HepG2 (cell line): ENCODE results near the gene SOX12. TPM values are rescaled to one million over a fixed set of nuclear protein-coding genes. Genes with fewer than 3 reads are reported as not detected.
A peak's percentile ranks its signal among the peaks of the same experiment; 100 is the strongest.

Experiments
- ATRX ChIP-seq: sonication (generic); formaldehyde crosslinking; IDR thresholded peaks from 2 replicates; pipeline ENCODE4 v1.4.0; 2020; ENCODE audit warnings: missing genetic modification reagents, borderline replicate concordance
- CBX1 ChIP-seq: IDR thresholded peaks from one replicate; pipeline ENCODE4 v1.6.1; 2016; ENCODE audit warnings: antibody characterized with exemption, low read depth
- GABPA ChIP-seq, 2 experiments: IDR thresholded peaks; 2 replicates each; pipeline ENCODE4 v1.6.1; 2011 to 2016; ENCODE audit warnings: low read depth in 2 of 2, low read length in 1 of 2, missing biosample characterization in 1 of 2, missing genetic modification characterization in 1 of 2
- MBD4 ChIP-seq: IDR thresholded peaks from 2 replicates; pipeline ENCODE4 v1.6.1; 2012; ENCODE audit warnings: low read length, inconsistent platforms, borderline replicate concordance
- NFE2L2 ChIP-seq: fragments of 150-350 bp; IDR thresholded peaks from 2 replicates; pipeline ENCODE4 v1.6.1; 2014; ENCODE audit warnings: low read length
- NFKBIZ ChIP-seq: IDR thresholded peaks from 2 replicates; pipeline ENCODE4 v1.6.1; 2018; ENCODE audit warnings: missing genetic modification reagents, missing compliant biosample characterization
- NR1H2 ChIP-seq: sonication (generic); formaldehyde crosslinking; IDR thresholded peaks from 2 replicates; pipeline ENCODE4 v1.8.1; 2022; ENCODE audit warnings: low read depth, missing genetic modification reagents, borderline replicate concordance
- SNAPC4 ChIP-seq: sonication (generic); formaldehyde crosslinking; IDR thresholded peaks from 2 replicates; pipeline ENCODE4 v1.4.0; 2020; ENCODE audit warnings: mild to moderate bottlenecking, missing genetic modification reagents
- SP5 ChIP-seq: IDR thresholded peaks from 2 replicates; pipeline ENCODE4 v1.6.1; 2016; ENCODE audit warnings: low read depth, borderline replicate concordance
- THYN1 ChIP-seq: sonication (generic); formaldehyde crosslinking; IDR thresholded peaks from 2 replicates; pipeline ENCODE4 v1.8.1; 2023; ENCODE audit warnings: low read depth, mild to moderate bottlenecking, moderate library complexity, missing genetic modification reagents, borderline replicate concordance
- ZNF121 ChIP-seq: sonication (generic); formaldehyde crosslinking; IDR thresholded peaks from 2 replicates; pipeline ENCODE4 v1.5.0; 2020; ENCODE audit warnings: mild to moderate bottlenecking, missing genetic modification reagents
- ZNF720 ChIP-seq: sonication (generic); formaldehyde crosslinking; IDR thresholded peaks from 2 replicates; pipeline ENCODE4 v1.4.0; 2020; ENCODE audit warnings: missing genetic modification reagents
- polyA plus RNA-seq, 8 experiments: library from polyadenylated mRNA; depleted of rRNA in 3 of 8; stranded (reverse) in 7 of 8; unstranded in 1 of 8; fragments of >200 nt; fragmentation: Illumina TruSeq in 4 of 8; extraction: Trizol in 4 of 8; gene quantifications; 2 replicates each; pipeline versions ENCODE4 v1.2.1 to v1.2.3, GENCODE V29; 2011 to 2016; ENCODE audit warnings: low read depth in 4 of 8, missing spikeins in 1 of 8, mixed read lengths in 1 of 8; ENCODE audit not compliant: insufficient read depth in 1 of 8
- total RNA-seq, 5 experiments: library from RNA; depleted of rRNA; stranded (reverse); fragments of >200 nt; fragmentation: Illumina TruSeq; extraction: Trizol; gene quantifications; 2 replicates each; pipeline ENCODE4 v1.2.3, GENCODE V29; 2016; ENCODE audit warnings: low read depth in 1 of 5
- TF ChIP-seq, protein P1 (sequence below): sonication (generic); formaldehyde crosslinking; IDR thresholded peaks from 2 replicates; pipeline ENCODE4 v1.4.0; 2020; ENCODE audit warnings: mild to moderate bottlenecking, missing genetic modification reagents
- TF ChIP-seq, protein P2 (sequence below): sonication (generic); formaldehyde crosslinking; conservative IDR thresholded peaks from 2 replicates; pipeline ENCODE4 v1.8.0; 2022; ENCODE audit warnings: missing genetic modification reagents
- TF ChIP-seq, protein P3 (sequence below): sonication (generic); formaldehyde crosslinking; IDR thresholded peaks from 2 replicates; pipeline ENCODE4 v1.4.0; 2020; ENCODE audit warnings: missing genetic modification reagents, mild to moderate bottlenecking, borderline replicate concordance
- TF ChIP-seq, protein P4 (sequence below): sonication (generic); formaldehyde crosslinking; IDR thresholded peaks from 2 replicates; pipeline ENCODE4 v1.5.0; 2020; ENCODE audit warnings: mild to moderate bottlenecking, missing genetic modification reagents, moderate library complexity

SOX12 gene
- total and polyA plus RNA-seq, 2 of the 13 experiments (the other 11 are each of a cell fraction or from before 2014, with no cell fraction given), result 10.0 to 18.7 TPM

GRCh38 chr20:348972-349841, 23.9 kb downstream of the SOX12 start (continued):
- TF ChIP-seq CBX1, result no peak
- TF ChIP-seq, protein P1, sequence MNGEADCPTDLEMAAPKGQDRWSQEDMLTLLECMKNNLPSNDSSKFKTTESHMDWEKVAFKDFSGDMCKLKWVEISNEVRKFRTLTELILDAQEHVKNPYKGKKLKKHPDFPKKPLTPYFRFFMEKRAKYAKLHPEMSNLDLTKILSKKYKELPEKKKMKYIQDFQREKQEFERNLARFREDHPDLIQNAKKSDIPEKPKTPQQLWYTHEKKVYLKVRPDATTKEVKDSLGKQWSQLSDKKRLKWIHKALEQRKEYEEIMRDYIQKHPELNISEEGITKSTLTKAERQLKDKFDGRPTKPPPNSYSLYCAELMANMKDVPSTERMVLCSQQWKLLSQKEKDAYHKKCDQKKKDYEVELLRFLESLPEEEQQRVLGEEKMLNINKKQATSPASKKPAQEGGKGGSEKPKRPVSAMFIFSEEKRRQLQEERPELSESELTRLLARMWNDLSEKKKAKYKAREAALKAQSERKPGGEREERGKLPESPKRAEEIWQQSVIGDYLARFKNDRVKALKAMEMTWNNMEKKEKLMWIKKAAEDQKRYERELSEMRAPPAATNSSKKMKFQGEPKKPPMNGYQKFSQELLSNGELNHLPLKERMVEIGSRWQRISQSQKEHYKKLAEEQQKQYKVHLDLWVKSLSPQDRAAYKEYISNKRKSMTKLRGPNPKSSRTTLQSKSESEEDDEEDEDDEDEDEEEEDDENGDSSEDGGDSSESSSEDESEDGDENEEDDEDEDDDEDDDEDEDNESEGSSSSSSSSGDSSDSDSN (CRISPR knock-in tag), result 0 out of 2 replicates have a peak, but pooled peaks have one; percentile 43
- no peak for TF ChIP-seq MBD4
- no peak for TF ChIP-seq SP5 (CRISPR knock-in tag)
- TF ChIP-seq SNAPC4 (CRISPR knock-in tag), result no peak
- TF ChIP-seq NFE2L2, result no peak
- TF ChIP-seq ATRX (CRISPR knock-in tag), result no peak
- TF ChIP-seq, protein P2, sequence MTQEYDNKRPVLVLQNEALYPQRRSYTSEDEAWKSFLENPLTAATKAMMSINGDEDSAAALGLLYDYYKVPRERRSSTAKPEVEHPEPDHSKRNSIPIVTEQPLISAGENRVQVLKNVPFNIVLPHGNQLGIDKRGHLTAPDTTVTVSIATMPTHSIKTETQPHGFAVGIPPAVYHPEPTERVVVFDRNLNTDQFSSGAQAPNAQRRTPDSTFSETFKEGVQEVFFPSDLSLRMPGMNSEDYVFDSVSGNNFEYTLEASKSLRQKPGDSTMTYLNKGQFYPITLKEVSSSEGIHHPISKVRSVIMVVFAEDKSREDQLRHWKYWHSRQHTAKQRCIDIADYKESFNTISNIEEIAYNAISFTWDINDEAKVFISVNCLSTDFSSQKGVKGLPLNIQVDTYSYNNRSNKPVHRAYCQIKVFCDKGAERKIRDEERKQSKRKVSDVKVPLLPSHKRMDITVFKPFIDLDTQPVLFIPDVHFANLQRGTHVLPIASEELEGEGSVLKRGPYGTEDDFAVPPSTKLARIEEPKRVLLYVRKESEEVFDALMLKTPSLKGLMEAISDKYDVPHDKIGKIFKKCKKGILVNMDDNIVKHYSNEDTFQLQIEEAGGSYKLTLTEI (CRISPR knock-in tag), result no peak
- no peak for TF ChIP-seq ZNF121 (CRISPR knock-in tag)
- TF ChIP-seq, protein P3, sequence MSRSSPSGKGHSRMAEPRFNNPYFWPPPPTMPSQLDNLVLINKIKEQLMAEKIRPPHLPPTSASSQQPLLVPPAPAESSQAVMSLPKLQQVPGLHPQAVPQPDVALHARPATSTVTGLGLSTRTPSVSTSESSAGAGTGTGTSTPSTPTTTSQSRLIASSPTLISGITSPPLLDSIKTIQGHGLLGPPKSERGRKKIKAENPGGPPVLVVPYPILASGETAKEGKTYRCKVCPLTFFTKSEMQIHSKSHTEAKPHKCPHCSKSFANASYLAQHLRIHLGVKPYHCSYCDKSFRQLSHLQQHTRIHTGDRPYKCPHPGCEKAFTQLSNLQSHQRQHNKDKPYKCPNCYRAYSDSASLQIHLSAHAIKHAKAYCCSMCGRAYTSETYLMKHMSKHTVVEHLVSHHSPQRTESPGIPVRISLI (CRISPR knock-in tag), result 0 out of 2 replicates have a peak, but pooled peaks have one; percentile 22
- TF ChIP-seq THYN1 (CRISPR knock-in tag), result no peak
- TF ChIP-seq ZNF720, result no peak
- TF ChIP-seq, protein P4, sequence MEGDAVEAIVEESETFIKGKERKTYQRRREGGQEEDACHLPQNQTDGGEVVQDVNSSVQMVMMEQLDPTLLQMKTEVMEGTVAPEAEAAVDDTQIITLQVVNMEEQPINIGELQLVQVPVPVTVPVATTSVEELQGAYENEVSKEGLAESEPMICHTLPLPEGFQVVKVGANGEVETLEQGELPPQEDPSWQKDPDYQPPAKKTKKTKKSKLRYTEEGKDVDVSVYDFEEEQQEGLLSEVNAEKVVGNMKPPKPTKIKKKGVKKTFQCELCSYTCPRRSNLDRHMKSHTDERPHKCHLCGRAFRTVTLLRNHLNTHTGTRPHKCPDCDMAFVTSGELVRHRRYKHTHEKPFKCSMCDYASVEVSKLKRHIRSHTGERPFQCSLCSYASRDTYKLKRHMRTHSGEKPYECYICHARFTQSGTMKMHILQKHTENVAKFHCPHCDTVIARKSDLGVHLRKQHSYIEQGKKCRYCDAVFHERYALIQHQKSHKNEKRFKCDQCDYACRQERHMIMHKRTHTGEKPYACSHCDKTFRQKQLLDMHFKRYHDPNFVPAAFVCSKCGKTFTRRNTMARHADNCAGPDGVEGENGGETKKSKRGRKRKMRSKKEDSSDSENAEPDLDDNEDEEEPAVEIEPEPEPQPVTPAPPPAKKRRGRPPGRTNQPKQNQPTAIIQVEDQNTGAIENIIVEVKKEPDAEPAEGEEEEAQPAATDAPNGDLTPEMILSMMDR (CRISPR knock-in tag), result no peak
- no peak for TF ChIP-seq NR1H2 (CRISPR knock-in tag)
- TF ChIP-seq NFKBIZ (CRISPR knock-in tag), result peak; percentile 62; the same call in 1 of the 2 replicates
- TF ChIP-seq GABPA (IDR thresholded peaks at IDR 0.05; ENCODE audit: low read depth, low read length), result 0 out of 2 replicates have a peak, but pooled peaks have one; percentile 27
- peak; percentile 68 for TF ChIP-seq GABPA (CRISPR knock-in tag; IDR thresholded peaks at IDR 0.05; ENCODE audit: low read depth)
